GM23338 (cell line): ENCODE results near the gene SKOR1. TPM values are rescaled to one million over a fixed set of nuclear protein-coding genes. Genes with fewer than 3 reads are reported as not detected.
A peak's percentile ranks its signal among the peaks of the same experiment; 100 is the strongest.

Experiments
- ATAC-seq: fragments of 200-7000 bp; cut with Tn5 transposase; 3 replicates; pipeline ENCODE4 v1.9.1; 2020
- DNase-seq: peaks from one replicate; pipeline ENCODE4 v3.0.0-alpha.2; 2015; ENCODE audit warnings: low spot score
- H2AFZ ChIP-seq: fragments of 200-600 bp; sonication (generic); 2 replicates; pipeline ENCODE4 v1.8.0; 2016; ENCODE audit warnings: antibody characterized with exemption, mild to moderate bottlenecking, moderate library complexity
- H3F3A ChIP-seq: fragments of 200-600 bp; sonication (generic); replicated peaks from 2 replicates; pipeline ENCODE4 v1.8.0; 2017; ENCODE audit warnings: antibody characterized with exemption, mixed run types, low read depth
- H3K27ac ChIP-seq: fragments of 200-600 bp; sonication (generic); 2 replicates; pipeline ENCODE4 v1.6.1; 2016; ENCODE audit warnings: low read depth
- H3K27me3 ChIP-seq: fragments of 200-600 bp; sonication (generic); 2 replicates; pipeline ENCODE4 v1.8.0; 2016; ENCODE audit warnings: mild to moderate bottlenecking, mixed run types, moderate library complexity; ENCODE audit not compliant: insufficient read depth
- H3K36me3 ChIP-seq: fragments of 200-600 bp; sonication (generic); 2 replicates; pipeline ENCODE4 v1.8.0; 2016; ENCODE audit warnings: mild to moderate bottlenecking; ENCODE audit not compliant: insufficient read depth
- H3K4me1 ChIP-seq: fragments of 200-600 bp; sonication (generic); 2 replicates; pipeline ENCODE4 v1.8.0; 2016; ENCODE audit warnings: mild to moderate bottlenecking, moderate library complexity; ENCODE audit not compliant: insufficient read depth
- H3K4me2 ChIP-seq: fragments of 200-600 bp; sonication (generic); 2 replicates; pipeline ENCODE4 v1.7.1; 2017; ENCODE audit warnings: mixed run types
- H3K4me3 ChIP-seq: fragments of 200-600 bp; sonication (generic); 2 replicates; pipeline ENCODE4 v1.6.1; 2016; ENCODE audit warnings: mixed run types
- H3K79me2 ChIP-seq: fragments of 200-600 bp; sonication (generic); replicated peaks from 2 replicates; pipeline ENCODE4 v1.8.0; 2017; ENCODE audit warnings: mild to moderate bottlenecking; ENCODE audit not compliant: insufficient read depth
- H3K9me2 ChIP-seq: fragments of 200-600 bp; sonication (generic); 2 replicates; pipeline ENCODE4 v1.8.0; 2017; ENCODE audit not compliant: insufficient read depth
- H4K20me1 ChIP-seq: fragments of 200-600 bp; sonication (generic); replicated peaks from 2 replicates; pipeline ENCODE4 v1.8.0; 2017; ENCODE audit warnings: mild to moderate bottlenecking; ENCODE audit not compliant: insufficient read depth
- H3K27ac Mint-ChIP-seq: 2 replicates; pipeline ENCODE4 v1.8.0; 2020; ENCODE audit warnings: inconsistent platforms, mild to moderate bottlenecking, moderate library complexity, mixed read lengths
- H3K27me3 Mint-ChIP-seq: 3 replicates; pipeline ENCODE4 v1.8.0; 2022; ENCODE audit warnings: low read depth, mild to moderate bottlenecking, moderate library complexity, mixed read lengths, inconsistent platforms; ENCODE audit not compliant: insufficient read depth, poor library complexity
- H3K36me3 Mint-ChIP-seq: 3 replicates; pipeline ENCODE4 v1.8.0; 2021; ENCODE audit warnings: low read depth, mild to moderate bottlenecking, inconsistent platforms, moderate library complexity, mixed read lengths
- H3K4me1 Mint-ChIP-seq: 3 replicates; pipeline ENCODE4 v1.8.0; 2020; ENCODE audit warnings: mild to moderate bottlenecking, inconsistent platforms, mixed read lengths
- H3K4me3 Mint-ChIP-seq: 3 replicates; pipeline ENCODE4 v1.8.0; 2021; ENCODE audit warnings: moderate library complexity, mild to moderate bottlenecking, inconsistent platforms, mixed read lengths
- H3K9me3 Mint-ChIP-seq: 3 replicates; pipeline ENCODE4 v1.8.0; 2020; ENCODE audit warnings: moderate library complexity, mild to moderate bottlenecking, inconsistent platforms, mixed read lengths
- CREB1 ChIP-seq: fragments of 250-450 bp; sonication (Bioruptor Pico); IDR thresholded peaks from 2 replicates; pipeline ENCODE4 v1.5.0; 2020; ENCODE audit warnings: low read depth, mild to moderate bottlenecking, moderate library complexity
- CTCF ChIP-seq, 2 experiments: fragments of 200-600 bp in 1 of 2; sonication (generic) in 1 of 2; conservative IDR thresholded peaks; 2 replicates each; pipeline versions ENCODE4 v1.5.1 to v1.6.1; 2016 to 2017; ENCODE audit warnings: antibody characterized with exemption in 2 of 2, low read depth in 2 of 2, mild to moderate bottlenecking in 2 of 2, moderate library complexity in 1 of 2
- EZH2 ChIP-seq: fragments of 200-600 bp; sonication (generic); IDR thresholded peaks from one replicate; pipeline ENCODE4 v1.8.0; 2017; ENCODE audit warnings: antibody characterized with exemption, mild to moderate bottlenecking, low read depth; ENCODE audit not compliant: unreplicated experiment
- EZH2phosphoT487 ChIP-seq: fragments of 200-600 bp; sonication (generic); IDR thresholded peaks from one replicate; pipeline ENCODE4 v1.8.1; 2018; ENCODE audit warnings: antibody characterized with exemption; ENCODE audit not compliant: unreplicated experiment
- NANOG ChIP-seq: IDR thresholded peaks from 2 replicates; pipeline ENCODE4 v1.6.1; 2016; ENCODE audit warnings: antibody characterized with exemption, borderline replicate concordance
- STAT1 ChIP-seq: IDR thresholded peaks from one replicate; pipeline ENCODE4 v1.6.1; 2016; ENCODE audit warnings: antibody characterized with exemption; ENCODE audit not compliant: unreplicated experiment
- ZNF114 ChIP-seq: fragments of 250-450 bp; sonication (Bioruptor Pico); IDR thresholded peaks from 2 replicates; pipeline ENCODE4 v1.5.0; 2020; ENCODE audit warnings: mild to moderate bottlenecking, moderate library complexity
- ZNF331 ChIP-seq: fragments of 250-450 bp; sonication (Bioruptor Pico); IDR thresholded peaks from 2 replicates; pipeline ENCODE4 v1.5.0; 2020; ENCODE audit warnings: low read depth, mild to moderate bottlenecking, moderate library complexity
- ZNF462 ChIP-seq: fragments of 250-450 bp; sonication (Bioruptor Pico); IDR thresholded peaks from 2 replicates; pipeline ENCODE4 v1.5.0; 2020; ENCODE audit warnings: mild to moderate bottlenecking, moderate library complexity
- polyA plus RNA-seq: library from polyadenylated mRNA; unstranded; fragments of >200 nt; fragmentation: Nextera tagmentation; extraction: Ambion mirVana; gene quantifications from 2 replicates; pipeline ENCODE4 v1.2.1, GENCODE V29; 2016
- total RNA-seq: library from RNA; depleted of rRNA; stranded (reverse); fragments of >200 nt; shearing (Covaris generic); gene quantifications from 2 replicates; pipeline ENCODE4 v1.2.3, GENCODE V29; 2014

SKOR1 gene
- total and polyA plus RNA-seq, 2 experiments from 2014 or later = 0.17 TPM; not detected in 1

- no peaks in the 10 kb centered on the region for H3K27me3 ChIP-seq
- Mint-ChIP-seq H3K4me3 (no peak overlapping the region), H3K27ac (no peak overlapping the region), H3K36me3 (no peaks in the 10 kb centered on the region), H3K9me3 (no peaks in the 10 kb centered on the region; the same call in 2 of the 3 replicates), H3K27me3 (peaks cover 8% of the 10 kb centered on the region), H3K4me1 (peaks cover 37% of the 10 kb centered on the region)
- H3K4me2 ChIP-seq = no peak overlapping the region
- H3K79me2 ChIP-seq = no peaks in the 10 kb centered on the region
- no peak overlapping the region for H3K4me3 ChIP-seq
- peaks cover 5% of the 10 kb centered on the region; the same call in 1 of the 2 replicates for H3K9me2 ChIP-seq
- ATAC-seq (no peak), DNase-seq (no peak)
- H3F3A ChIP-seq = no peaks in the 10 kb centered on the region
- H4K20me1 ChIP-seq = no peaks in the 10 kb centered on the region
- peak overlapping the region; percentile 76 for H2AFZ ChIP-seq
- no peak overlapping the region for H3K27ac ChIP-seq
- peaks cover 3% of the 10 kb centered on the region; the same call in 1 of the 2 replicates for H3K36me3 ChIP-seq
- TF ChIP-seq EZH2 (no peak), ZNF114 (CRISPR knock-in tag) (no peak), CTCF (conservative IDR thresholded peaks at IDR 0.05; ENCODE audit: low read depth in 2 of 2) (no peak), ZNF462 (CRISPR knock-in tag) (no peak), CREB1 (no peak), ZNF331 (CRISPR knock-in tag) (no peak), EZH2phosphoT487 (no peak), STAT1 (no peak), NANOG (no peak)
- peaks cover 24% of the 10 kb centered on the region for H3K4me1 ChIP-seq
These were observed 25.0 kb downstream of the SKOR1 start for GRCh38 chr15:67850336-67850735.
